Measurements from ENCODE around the gene CDCA4. TPM values are rescaled to one million over a fixed set of nuclear protein-coding genes. Genes with fewer than 3 reads are reported as not detected.

CDCA4 gene
- polyA plus RNA-seq, 2 of the 4 experiments (the other 2 are of a cell fraction), result 24.2 to 26.9 TPM

GRCh38 chr14:105014631-105015030, 6.3 kb downstream of the CDCA4 start (continued):
- TF ChIP-seq, protein P1, sequence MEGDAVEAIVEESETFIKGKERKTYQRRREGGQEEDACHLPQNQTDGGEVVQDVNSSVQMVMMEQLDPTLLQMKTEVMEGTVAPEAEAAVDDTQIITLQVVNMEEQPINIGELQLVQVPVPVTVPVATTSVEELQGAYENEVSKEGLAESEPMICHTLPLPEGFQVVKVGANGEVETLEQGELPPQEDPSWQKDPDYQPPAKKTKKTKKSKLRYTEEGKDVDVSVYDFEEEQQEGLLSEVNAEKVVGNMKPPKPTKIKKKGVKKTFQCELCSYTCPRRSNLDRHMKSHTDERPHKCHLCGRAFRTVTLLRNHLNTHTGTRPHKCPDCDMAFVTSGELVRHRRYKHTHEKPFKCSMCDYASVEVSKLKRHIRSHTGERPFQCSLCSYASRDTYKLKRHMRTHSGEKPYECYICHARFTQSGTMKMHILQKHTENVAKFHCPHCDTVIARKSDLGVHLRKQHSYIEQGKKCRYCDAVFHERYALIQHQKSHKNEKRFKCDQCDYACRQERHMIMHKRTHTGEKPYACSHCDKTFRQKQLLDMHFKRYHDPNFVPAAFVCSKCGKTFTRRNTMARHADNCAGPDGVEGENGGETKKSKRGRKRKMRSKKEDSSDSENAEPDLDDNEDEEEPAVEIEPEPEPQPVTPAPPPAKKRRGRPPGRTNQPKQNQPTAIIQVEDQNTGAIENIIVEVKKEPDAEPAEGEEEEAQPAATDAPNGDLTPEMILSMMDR (IDR thresholded peaks at IDR 0.05), result no peak
- no peak for TF ChIP-seq NFE2L2 (conservative IDR thresholded peaks at IDR 0.05; ENCODE audit: low read length)

GRCh38 chr14:105014032-105014431, 6.9 kb downstream of the CDCA4 start:
- ChIA-PET CTCF (interaction anchor here (0.6 to 28.5 kb wide), 13 partner anchors 7 to 285 kb away, joined by 3 to 509 read pairs (median 23); partner anchors contain the start of gene CDCA4), POLR2A (no interaction called here)
- Histone ChIP-seq H3K4me3 (no peak overlapping the region), H3K27ac (0 out of 6 replicates have a peak overlapping the region, but pooled peaks of 1 of the 2 experiments have one; percentile 2), H3K4me1 (peaks cover 67% of the 10 kb centered on the region), H3K9me3 (no peaks in the 10 kb centered on the region), H3K4me2 (no peak overlapping the region)
- 88% methylated on average over 9 of the region's 9 CpGs for WGBS (ENCODE audit: missing lambda C conversion rate)
- ATAC-seq (no peak), FAIRE-seq (no peak), DNase-seq (ENCODE audit: low read depth in 1 of 2, low spot score in 1 of 2) (no peak)
- no peak for TF ChIP-seq JUNB (IDR thresholded peaks at IDR 0.05)
- TF ChIP-seq RCOR1 (IDR thresholded peaks at IDR 0.05; ENCODE audit: low read depth, low read length), result no peak
- no peak for TF ChIP-seq SMC3 (IDR thresholded peaks at IDR 0.05)
- no peak for TF ChIP-seq MAFK (IDR thresholded peaks at IDR 0.05; ENCODE audit: partially characterized antibody)
- no peak for TF ChIP-seq HDAC2 (IDR thresholded peaks at IDR 0.05)
- no peak for TF ChIP-seq GATA3 (IDR thresholded peaks at IDR 0.05; ENCODE audit: borderline replicate concordance)
- TF ChIP-seq EP300 (IDR thresholded peaks at IDR 0.05), result no peak
- no peak for TF ChIP-seq EHMT2 (IDR thresholded peaks at IDR 0.05; ENCODE audit: low read depth)

DNA sequence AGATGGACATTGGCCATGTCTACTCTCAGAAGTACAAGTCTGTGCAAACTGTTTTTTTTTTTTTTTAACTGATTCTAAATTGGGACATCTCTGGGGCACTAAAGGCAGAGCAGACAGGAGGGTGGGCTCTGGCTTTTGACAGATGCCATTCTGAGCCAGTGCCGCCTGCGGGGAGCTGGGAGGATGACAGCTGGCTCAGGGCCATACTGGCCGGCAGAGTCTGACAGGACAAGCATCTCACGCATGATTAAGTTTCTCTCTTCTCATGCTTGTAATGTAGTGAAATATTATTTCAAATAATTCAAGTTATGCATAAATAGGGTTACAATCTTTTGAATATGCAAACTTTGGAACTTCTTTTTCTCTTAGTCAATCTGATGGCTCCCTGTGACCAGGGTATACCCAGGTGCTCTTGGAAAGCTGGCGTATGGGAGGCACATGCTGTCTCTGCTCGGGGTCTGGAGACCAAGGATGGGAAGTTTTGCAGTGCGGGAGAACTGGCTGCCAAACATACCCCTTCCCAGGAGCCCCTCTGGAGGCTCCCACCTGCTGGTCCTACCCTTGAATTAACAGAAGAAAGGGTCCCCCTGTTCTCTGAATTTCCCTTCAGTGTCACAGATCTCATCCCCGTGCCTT, 7.6 kb downstream of the CDCA4 start:
- H3K27ac ChIP-seq, result no peak overlapping the region
- no peak for FAIRE-seq
- peak overlapping the region; percentile 54 for H3K4me2 ChIP-seq
- ChIA-PET CTCF (interaction anchor here (0.6 to 28.5 kb wide), 17 partner anchors 8 to 391 kb away, joined by 3 to 509 read pairs (median 14); partner anchors contain the start of genes CDCA4 and GPR132), POLR2A (interaction anchor here (0.5 to 1.1 kb wide), 3 partner anchors 8 to 962 kb away, joined by 3 read pairs; partner anchors contain the start of gene CDCA4)
- TF ChIP-seq EP300 (IDR thresholded peaks at IDR 0.05) (no peak), RARB (CRISPR knock-in tag; IDR thresholded peaks at IDR 0.05) (no peak), HOXA7 (CRISPR knock-in tag; IDR thresholded peaks at IDR 0.05) (no peak), SMC3 (IDR thresholded peaks at IDR 0.05) (no peak), HES2 (IDR thresholded peaks at IDR 0.05) (no peak), ZNF302 (CRISPR knock-in tag; IDR thresholded peaks at IDR 0.05) (no peak), RFX5 (IDR thresholded peaks at IDR 0.05) (no peak), SREBF2 (IDR thresholded peaks at IDR 0.05) (no peak)
- no peaks in the 10 kb centered on the region for H3K9me3 ChIP-seq
- no peak for DNase-seq (ENCODE audit: low read depth in 1 of 2, low spot score in 1 of 2)
- WGBS (ENCODE audit: missing lambda C conversion rate), result 55% methylated on average over 8 of the region's 8 CpGs
- no peak overlapping the region for H3K4me3 ChIP-seq
- H3K4me1 ChIP-seq, result peaks cover 59% of the 10 kb centered on the region
- ATAC-seq, result peak; percentile 39 to 47; a peak in 5 of 6 replicates

DNA sequence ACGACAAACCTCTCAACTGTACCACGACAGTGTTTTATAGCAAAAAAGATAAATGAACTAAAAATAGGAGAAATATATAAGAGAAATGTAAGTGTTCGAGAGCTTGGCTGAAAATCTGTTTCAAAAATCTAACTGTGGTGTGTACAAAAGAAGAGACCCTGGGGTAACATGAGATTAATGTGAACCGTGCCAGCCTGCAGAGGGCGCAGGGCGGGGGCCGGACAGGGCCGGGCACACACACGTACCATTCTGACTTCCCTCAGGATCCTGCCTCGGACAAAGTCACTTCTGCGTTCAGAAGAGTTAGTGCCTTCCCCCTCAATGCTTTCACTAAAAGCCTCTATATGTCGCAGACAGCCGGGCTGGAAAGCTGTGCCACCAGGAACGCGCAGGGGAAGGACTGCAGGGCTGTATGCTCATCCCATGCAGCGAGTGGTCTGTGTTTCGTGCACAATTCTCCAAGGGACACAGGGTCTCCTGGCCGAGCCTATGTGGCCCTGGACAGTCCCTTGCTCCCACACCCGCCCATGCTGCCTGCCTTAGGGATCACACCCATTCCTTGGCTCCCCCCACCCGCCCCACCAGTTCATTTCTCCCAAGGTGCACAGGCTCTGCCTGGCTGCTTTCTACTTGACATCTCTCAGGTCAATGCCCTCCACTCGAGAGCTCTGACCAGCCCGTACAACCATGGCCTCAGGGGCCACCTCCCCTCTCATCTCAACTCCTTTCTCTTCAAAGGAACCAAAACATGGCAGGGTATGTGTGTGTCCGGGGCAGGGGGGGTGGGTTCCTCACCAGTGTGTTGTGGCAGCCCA, 8.5 kb downstream of the CDCA4 start:
- Histone ChIP-seq H3K4me2 (peak overlapping the region; percentile 54), H3K4me3 (no peak overlapping the region), H3K27ac (peak overlapping the region in 1 of 2 experiments; percentile 24; a peak in 1 of 6 replicates), H3K9me3 (no peaks in the 10 kb centered on the region), H3K4me1 (peaks cover 50% of the 10 kb centered on the region)
- ChIA-PET POLR2A (interaction anchor here (0.5 to 1.1 kb wide), 3 partner anchors 9 to 961 kb away, joined by 3 read pairs; partner anchors contain the start of gene CDCA4), CTCF (interaction anchor here (0.6 to 28.5 kb wide), 25 partner anchors 9 to 392 kb away, joined by 3 to 509 read pairs (median 8); partner anchors contain the start of genes CDCA4, CLBA1 and GPR132)
- FAIRE-seq, result no peak
- peak; percentile 86 to 90 for ATAC-seq
- peak; percentile 49 to 66 for DNase-seq (ENCODE audit: low read depth in 1 of 2, low spot score in 1 of 2)
- WGBS (ENCODE audit: missing lambda C conversion rate), result 44% methylated on average over 22 of the region's 23 CpGs
- TF ChIP-seq TFCP2L1 (CRISPR knock-in tag; IDR thresholded peaks at IDR 0.05) (no peak; the same call in 1 of the 2 replicates), SREBF2 (IDR thresholded peaks at IDR 0.05) (no peak), GATA3 (IDR thresholded peaks at IDR 0.05; ENCODE audit: borderline replicate concordance) (no peak), FOSB (CRISPR knock-in tag; IDR thresholded peaks at IDR 0.05) (no peak), RAD21 (conservative IDR thresholded peaks at IDR 0.05 in 1 of 2, IDR thresholded peaks at IDR 0.05 in 1 of 2) (peak; percentile 53 to 61), RNF2 (IDR thresholded peaks at IDR 0.05; ENCODE audit: borderline replicate concordance, low read depth) (no peak), HEYL (CRISPR knock-in tag; IDR thresholded peaks at IDR 0.05) (no peak)
- TF ChIP-seq, protein P2, sequence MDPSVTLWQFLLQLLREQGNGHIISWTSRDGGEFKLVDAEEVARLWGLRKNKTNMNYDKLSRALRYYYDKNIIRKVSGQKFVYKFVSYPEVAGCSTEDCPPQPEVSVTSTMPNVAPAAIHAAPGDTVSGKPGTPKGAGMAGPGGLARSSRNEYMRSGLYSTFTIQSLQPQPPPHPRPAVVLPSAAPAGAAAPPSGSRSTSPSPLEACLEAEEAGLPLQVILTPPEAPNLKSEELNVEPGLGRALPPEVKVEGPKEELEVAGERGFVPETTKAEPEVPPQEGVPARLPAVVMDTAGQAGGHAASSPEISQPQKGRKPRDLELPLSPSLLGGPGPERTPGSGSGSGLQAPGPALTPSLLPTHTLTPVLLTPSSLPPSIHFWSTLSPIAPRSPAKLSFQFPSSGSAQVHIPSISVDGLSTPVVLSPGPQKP (IDR thresholded peaks at IDR 0.05; ENCODE audit: low read depth, low read length), result no peak
- TF ChIP-seq, protein P3, sequence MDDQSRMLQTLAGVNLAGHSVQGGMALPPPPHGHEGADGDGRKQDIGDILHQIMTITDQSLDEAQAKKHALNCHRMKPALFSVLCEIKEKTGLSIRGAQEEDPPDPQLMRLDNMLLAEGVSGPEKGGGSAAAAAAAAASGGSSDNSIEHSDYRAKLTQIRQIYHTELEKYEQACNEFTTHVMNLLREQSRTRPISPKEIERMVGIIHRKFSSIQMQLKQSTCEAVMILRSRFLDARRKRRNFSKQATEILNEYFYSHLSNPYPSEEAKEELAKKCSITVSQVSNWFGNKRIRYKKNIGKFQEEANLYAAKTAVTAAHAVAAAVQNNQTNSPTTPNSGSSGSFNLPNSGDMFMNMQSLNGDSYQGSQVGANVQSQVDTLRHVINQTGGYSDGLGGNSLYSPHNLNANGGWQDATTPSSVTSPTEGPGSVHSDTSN (IDR thresholded peaks at IDR 0.05), result no peak
- TF ChIP-seq, protein P1 (IDR thresholded peaks at IDR 0.05), result peak; percentile 73

All from A549 (cell line).